NCI-H2196 (cell line): ENCODE measurements around the gene RSF1.

Source experiments
- DNase-seq: peaks from one replicate; lab custom pipeline; 2025; ENCODE audit not compliant: unreplicated experiment; lab: John Stamatoyannopoulos, UW

The RSF1 gene

GRCh38 chr11:77814848-77815247 lies 5.7 kb downstream of the RSF1 start:
- no peak for DNase-seq

DNA sequence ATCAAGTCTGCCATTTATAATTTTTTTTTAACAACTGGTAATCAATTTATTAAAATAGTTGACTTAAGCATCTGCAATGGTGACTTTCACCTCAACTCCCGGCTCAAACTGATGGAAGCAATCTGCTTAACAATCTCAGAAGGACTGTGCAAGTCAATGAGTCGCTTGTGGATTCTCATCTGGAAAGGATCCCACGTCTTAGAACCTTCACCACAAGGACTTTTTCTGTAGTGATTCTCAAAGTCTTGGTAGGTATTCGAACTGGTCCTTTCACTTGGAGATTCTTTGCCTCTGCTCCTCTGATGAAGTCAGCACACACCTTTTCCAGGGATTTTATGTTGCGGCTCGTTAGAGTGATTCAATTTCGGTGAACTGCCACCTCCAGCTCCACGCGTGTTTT lies 7.3 kb downstream of the RSF1 start:
- no peak for DNase-seq

DNA sequence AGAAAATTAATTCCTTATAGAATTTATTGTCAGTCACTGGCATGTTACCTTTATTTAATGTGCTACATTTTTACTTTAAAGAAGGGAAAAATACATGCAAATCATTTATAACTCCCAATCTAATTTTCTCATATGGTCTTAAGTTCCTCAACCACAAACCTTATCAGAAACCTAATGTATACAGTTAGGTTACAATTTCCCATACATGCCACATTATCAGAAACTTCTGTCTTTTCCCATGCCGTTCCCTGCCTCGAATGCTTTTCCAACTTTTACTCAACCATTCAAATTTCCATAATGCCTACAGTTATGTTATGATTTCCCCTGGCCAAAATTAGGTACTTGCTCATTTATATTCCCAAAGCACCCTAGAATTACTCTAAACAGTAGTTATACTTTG lies 13.5 kb downstream of the RSF1 start:
- no peak for DNase-seq

- DNase-seq: no peak
Observed at GRCh38 chr11:77806415-77806814, 14.1 kb downstream of the RSF1 start.

GRCh38 chr11:77801477-77801876 lies 19.0 kb downstream of the RSF1 start:
- DNase-seq: no peak

- no peak for DNase-seq
Observed at GRCh38 chr11:77800449-77800848, 20.1 kb downstream of the RSF1 start.

DNA sequence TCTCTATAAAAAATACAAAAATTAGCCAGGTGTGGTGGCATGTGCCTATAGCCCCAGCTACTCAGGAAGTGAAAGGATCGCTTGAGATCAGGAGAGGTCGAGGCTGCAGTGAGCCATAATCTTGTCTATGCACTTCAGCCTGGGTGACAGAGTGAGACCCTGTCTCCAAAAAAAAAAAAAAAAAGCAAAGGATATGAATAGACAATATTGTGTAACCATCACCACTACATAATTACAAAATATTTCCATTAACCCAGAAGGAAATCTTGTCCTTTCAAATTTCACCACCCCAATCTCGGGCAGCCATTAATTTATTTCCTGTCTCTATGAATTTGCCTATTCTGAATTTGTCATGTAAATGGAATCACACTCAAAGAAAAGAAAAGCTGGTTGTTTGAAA lies 21.2 kb downstream of the RSF1 start:
- no peak for DNase-seq

- DNase-seq: no peak
Observed at GRCh38 chr11:77793972-77794371, 26.6 kb downstream of the RSF1 start.

- no peak for DNase-seq
Observed at GRCh38 chr11:77791301-77791700, 29.2 kb downstream of the RSF1 start.

GRCh38 chr11:77789731-77790476 lies 30.6 kb downstream of the RSF1 start:
- DNase-seq: no peak

DNA sequence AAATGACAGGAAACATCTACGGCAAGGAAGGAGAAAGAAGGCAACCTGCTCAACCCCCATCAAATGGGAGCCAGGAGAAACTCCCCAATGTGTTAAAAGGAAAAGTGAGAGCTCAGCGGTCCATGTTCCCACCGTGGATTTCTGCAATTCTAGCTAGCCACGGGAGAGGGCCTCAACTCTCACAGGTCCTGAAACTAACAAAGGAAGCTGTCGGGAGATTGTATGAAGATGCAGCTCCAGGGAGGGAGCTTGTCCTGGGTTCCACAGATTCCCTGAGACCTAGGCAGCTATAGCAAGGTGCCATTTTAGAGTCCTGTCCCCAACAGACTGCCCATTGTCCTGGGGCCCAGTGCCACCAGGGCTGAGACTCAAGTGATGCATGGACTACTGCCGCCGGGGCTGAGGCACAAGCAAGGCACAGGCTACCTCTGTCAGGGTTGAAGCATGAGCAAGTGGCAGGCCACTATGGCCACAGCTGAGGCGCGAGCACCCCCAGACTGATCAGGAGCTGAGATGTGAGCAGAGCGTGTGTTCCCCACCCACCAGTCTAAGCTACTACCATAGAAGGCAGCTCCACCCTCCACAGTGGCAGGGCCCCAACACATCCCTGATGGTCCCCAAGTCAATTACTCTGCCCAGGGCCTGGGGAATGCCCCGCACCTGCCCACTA lies 31.3 kb downstream of the RSF1 start:
- no peak for DNase-seq

DNA sequence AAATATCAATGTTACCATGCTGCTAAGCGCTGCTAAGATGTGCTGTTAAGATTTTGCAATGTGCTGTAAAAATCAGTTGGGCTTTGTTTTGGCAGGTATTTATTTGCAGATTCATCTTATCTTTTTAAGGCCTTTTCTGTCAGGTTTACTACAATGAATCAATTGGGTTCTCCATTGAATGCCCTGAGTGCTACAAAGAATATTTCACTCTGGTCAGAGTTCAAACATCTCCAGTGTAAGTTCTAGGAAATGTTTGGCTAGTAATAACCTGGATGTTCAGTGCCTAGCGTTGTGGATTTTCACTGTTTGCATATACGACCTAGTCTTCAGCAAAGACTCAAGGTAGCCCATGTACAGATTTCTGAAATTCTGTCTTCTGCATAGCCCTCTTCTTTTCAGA lies 36.0 kb downstream of the RSF1 start:
- no peak for DNase-seq

DNA sequence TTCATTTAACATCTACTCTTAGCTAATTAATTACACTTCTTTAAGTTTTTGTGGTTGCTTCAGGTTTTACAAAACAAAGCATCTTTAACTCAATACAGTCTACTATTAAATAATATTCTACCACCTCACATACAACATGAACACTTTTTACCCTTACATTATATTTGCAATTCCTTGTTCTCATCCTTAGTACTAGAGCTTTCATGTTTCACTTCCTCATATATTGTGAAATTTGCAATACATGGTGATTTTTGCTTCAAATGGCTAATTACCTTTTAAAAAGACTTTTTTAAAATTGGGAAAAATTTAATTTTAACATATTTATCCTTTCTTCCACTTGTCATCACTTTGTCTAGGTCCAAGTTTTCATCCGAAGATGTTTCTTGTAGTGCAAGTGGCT lies 37.5 kb downstream of the RSF1 start:
- DNase-seq: no peak

DNA sequence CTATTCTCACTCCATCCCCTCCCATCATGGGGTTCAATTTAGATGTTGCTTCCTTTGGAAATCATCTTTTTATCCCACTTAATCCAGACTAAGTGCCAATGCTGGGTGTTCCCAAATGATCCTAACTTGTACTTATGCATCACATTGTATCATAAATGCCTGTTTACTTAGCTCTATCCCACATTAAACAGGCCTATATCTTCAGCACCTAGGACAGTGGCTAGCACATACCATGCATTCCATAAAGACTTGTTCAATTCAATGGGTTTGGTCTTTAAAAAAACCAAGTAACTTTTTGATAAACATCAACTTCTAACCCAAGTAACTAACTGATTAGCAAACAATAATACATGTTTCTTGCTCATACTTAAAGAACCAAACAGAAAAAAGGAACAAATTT lies 40.6 kb downstream of the RSF1 start:
- DNase-seq: no peak

- DNase-seq: no peak
Observed at GRCh38 chr11:77778549-77778948, 42.0 kb downstream of the RSF1 start.

DNA sequence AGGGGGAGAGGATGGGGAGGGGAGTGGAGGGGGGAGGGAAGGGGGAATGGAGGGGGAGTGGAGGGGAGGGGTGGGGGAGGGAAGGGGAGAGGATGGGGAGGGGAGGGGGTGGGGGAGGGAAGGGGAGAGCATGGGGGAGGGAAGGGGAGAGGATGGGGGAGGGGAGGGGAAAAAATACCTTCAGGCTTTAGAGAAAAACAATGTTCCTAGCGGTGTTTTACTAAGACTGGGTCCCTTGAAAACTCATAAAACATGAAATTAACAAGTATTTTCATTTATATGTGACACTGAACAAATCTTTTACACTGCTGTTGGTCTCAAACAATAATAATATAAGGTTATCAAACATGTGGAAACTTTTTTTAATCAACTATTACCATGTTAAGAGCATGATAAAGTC lies 42.4 kb downstream of the RSF1 start:
- no peak for DNase-seq

DNA sequence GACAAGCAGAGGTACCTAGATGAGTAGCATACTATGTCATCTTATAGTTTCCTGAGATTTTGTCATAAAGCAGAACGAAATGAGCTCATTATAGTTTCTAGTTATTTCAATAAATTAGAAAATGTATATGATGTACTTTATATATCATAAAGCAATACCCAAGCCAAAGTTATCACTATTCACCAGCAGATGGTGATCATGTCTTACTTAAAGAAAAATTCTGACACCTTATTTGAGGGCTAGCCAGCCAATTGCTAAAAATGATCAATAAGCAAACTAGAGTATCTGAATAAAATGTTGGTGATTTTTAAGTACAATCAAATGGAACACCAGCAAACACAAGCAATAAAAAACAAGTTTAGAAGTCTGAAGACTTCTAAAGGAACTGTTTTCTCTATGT lies 44.1 kb downstream of the RSF1 start:
- DNase-seq: peak; percentile 25

- no peak for DNase-seq
Observed at GRCh38 chr11:77775936-77776335, 44.6 kb downstream of the RSF1 start.

DNA sequence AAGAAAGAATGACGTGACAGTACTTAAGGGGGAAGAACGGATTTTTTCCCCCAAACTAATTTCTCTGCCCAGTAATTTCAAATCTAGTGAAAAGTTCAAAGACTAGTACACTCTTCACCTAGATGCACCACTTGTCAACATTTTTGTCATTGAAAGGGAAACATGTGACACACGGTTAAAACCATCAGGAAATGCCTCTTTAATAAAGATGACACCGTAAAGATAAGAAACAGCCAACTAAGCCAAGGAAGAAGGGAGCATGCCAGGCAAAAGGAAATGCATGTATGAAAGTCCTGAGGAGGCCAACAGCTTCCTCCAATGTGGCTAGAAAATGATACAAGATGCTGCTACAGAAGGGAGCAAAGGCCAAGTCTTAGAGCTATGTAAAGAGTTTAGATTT lies 49.4 kb downstream of the RSF1 start:
- no peak for DNase-seq

DNA sequence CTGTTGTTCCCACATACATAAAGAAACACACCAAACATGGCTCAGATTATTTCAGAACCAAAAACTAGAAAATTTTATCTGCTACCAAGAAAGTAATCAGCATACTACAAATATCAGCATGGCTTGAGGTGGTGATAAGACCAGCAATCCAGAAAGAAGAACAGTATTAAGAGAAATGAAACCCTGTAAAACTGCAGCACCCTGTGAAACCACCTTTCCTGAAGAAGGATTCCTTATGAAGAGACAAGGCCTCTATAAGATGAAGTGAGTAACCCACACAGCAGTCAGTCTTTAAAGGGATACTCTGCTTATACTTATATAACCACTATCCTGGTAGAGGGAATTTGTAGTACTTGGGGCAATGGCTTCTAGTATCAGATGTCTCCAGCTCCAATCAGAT lies 49.9 kb downstream of the RSF1 start:
- no peak for DNase-seq

GRCh38 chr11:77762426-77762825 lies 58.1 kb downstream of the RSF1 start:
- DNase-seq: no peak

- DNase-seq: no peak
Observed at GRCh38 chr11:77761491-77761890, 59.0 kb downstream of the RSF1 start.

- DNase-seq: no peak
Observed at GRCh38 chr11:77758331-77758730, 62.2 kb downstream of the RSF1 start.
